ENCODE measurements around the gene ZNF462.
"Not testable (repeated sequence)": the region's sequence is repeated elsewhere in the genome, so short reads cannot be mapped to it uniquely, and the experiment has no call there.

The ZNF462 gene

GRCh38 chr9:106862821-106863720, at the start of gene ZNF462:
Gene ZNF462 (plus strand): TSS chr9:106863166. CDS start chr9:106923384, 60,218 bp downstream.
- no peak for DNase-seq (ENCODE audit: low read depth in 1 of 2, low spot score in 1 of 2)

- no peak for DNase-seq (ENCODE audit: low read depth in 1 of 2, low spot score in 1 of 2)
Observed at GRCh38 chr9:106816524-106816923, 46.4 kb upstream of the ZNF462 start.

- DNase-seq (ENCODE audit: low read depth in 1 of 2, low spot score in 1 of 2): no peak
Observed at GRCh38 chr9:106818034-106818433, 44.9 kb upstream of the ZNF462 start.

DNA sequence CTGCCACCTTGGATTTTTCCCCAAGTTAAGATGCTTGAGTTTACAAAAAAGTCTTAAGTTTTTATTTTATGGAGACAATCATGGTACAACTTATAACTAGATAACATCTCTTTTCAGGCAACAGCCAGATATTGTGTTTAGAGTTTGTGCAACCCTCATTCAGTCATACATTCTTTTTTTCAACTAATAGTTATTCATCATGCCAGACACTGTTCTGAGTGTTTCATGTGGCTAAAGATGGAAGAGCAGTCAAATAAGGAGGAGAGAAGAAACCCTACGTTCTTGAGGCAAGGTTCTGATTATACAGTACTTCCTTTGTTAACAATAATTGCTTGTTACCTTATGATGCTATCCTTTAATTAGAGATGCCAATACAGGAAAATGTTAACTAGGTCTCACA, 42.1 kb upstream of the ZNF462 start:
- DNase-seq (ENCODE audit: low read depth in 1 of 2, low spot score in 1 of 2): no peak

GRCh38 chr9:106828070-106828469, 34.9 kb upstream of the ZNF462 start:
- no peak for DNase-seq (ENCODE audit: low read depth in 1 of 2, low spot score in 1 of 2)

- DNase-seq (ENCODE audit: low read depth in 1 of 2, low spot score in 1 of 2): no peak
Observed at GRCh38 chr9:106828965-106829364, 34.0 kb upstream of the ZNF462 start.

DNA sequence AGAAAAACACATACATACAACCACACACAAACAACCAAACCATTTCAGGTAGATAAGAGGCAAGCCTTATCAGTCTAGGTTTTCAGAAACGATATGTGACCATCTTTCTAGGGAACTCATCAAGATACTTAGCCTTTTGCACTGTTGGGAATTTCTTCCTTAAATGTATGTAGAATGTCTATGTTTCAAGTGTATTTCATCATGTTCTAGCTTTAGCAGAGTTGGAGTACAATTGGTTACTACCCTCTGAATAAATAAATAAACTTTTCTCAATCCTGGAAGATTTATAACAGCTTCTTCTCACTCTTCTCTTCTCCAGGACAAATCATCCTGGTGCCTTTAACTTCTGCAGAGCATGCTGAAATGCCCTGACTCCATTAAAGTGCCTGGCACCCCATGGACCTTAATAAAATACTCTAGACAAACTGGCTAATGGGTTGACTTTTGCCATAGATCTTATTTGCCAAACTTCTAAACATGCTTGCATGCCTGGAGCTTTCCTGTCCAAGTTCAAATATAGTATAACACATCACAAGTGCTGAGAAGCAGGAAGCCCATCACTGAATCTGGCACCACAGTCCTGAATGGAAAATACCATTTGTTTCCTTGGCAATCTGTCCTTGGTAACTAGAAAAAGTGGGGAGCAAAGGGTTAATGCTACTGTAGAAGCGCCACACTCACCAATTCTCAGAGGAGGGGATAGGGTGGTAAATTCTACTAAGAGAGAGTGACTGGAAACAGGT, 33.1 kb upstream of the ZNF462 start:
- no peak for DNase-seq (ENCODE audit: low read depth in 1 of 2, low spot score in 1 of 2)

DNA sequence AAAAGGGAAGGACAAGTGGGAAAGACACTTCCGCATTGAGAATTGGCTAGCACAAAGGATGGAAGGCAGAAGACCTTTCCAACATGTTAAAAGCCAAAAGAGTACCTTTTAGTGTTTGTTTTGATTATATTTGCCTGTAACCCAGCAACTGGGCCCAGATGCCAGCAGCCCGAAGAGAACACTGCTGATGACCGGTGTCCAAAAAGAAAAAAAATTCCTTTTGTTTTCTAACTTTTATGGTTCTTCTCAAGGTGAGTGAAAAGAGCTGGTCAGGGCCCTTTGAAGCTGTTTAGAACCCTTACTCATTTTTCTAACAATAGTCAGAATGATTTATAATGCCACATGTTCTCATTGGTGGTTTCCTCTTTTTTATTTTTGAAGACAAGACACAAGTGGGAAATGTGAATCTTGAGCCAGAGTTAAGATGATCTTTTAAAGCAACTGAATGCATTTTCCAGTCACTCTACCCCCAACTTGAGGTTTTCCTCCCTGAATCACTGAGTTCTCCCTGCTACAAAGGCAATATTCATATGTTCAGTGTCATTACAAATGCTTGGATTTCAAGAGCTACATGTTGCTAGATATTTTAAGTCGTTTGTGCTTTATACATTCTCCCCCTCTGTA, 32.3 kb upstream of the ZNF462 start:
- no peak for DNase-seq (ENCODE audit: low read depth in 1 of 2, low spot score in 1 of 2)

DNA sequence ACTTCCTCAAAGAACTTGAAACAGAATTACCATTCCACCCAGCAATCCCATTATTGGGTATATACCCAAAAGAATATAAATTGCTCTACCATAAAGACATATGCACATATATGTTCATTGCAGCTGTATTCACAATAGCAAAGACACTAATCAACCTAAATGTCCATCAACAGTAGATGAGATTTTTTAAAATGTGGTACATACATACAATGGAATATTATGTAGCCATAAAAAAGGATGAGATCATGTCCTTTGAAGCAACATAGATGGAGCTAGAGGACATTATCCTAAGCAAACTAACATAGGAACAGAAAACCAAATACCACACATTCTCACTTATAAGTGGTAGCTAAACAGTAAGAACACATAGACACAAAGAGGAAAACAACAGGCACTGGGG, 28.1 kb upstream of the ZNF462 start:
- no peak for DNase-seq (ENCODE audit: low read depth in 1 of 2, low spot score in 1 of 2)

GRCh38 chr9:106835840-106836239, 27.1 kb upstream of the ZNF462 start:
- DNase-seq (ENCODE audit: low read depth in 1 of 2, low spot score in 1 of 2): no peak

DNA sequence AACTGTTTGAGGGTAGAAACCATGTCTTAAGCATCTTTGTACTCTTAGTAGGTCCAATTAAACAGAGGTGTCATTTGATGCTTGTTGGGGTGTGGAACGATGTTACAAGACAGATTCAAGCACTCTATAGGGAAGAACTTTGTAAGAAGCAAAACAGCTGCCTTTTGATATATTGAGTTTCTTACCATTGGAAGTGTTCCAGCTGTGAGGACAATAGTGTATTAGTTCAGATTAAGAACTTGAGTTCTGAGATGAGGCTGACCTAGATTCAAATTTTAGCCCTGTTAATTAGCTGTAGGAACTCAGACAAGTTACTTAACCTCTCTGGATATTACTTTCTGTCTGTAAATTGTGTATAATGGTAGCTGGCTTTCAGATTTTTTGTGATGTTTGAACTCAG, 19.6 kb upstream of the ZNF462 start:
- no peak for DNase-seq (ENCODE audit: low read depth in 1 of 2, low spot score in 1 of 2)

GRCh38 chr9:106846307-106846706, 16.7 kb upstream of the ZNF462 start:
- no peak for DNase-seq (ENCODE audit: low read depth in 1 of 2, low spot score in 1 of 2)

GRCh38 chr9:106846857-106847256, 16.1 kb upstream of the ZNF462 start:
- no peak for DNase-seq (ENCODE audit: low read depth in 1 of 2, low spot score in 1 of 2)

- DNase-seq (ENCODE audit: low read depth in 1 of 2, low spot score in 1 of 2): not testable (repeated sequence)
Observed at GRCh38 chr9:106851640-106852039, 11.3 kb upstream of the ZNF462 start.

GRCh38 chr9:106857811-106858470, 5.0 kb upstream of the ZNF462 start:
- no peak for DNase-seq (ENCODE audit: low read depth in 1 of 2, low spot score in 1 of 2)

DNA sequence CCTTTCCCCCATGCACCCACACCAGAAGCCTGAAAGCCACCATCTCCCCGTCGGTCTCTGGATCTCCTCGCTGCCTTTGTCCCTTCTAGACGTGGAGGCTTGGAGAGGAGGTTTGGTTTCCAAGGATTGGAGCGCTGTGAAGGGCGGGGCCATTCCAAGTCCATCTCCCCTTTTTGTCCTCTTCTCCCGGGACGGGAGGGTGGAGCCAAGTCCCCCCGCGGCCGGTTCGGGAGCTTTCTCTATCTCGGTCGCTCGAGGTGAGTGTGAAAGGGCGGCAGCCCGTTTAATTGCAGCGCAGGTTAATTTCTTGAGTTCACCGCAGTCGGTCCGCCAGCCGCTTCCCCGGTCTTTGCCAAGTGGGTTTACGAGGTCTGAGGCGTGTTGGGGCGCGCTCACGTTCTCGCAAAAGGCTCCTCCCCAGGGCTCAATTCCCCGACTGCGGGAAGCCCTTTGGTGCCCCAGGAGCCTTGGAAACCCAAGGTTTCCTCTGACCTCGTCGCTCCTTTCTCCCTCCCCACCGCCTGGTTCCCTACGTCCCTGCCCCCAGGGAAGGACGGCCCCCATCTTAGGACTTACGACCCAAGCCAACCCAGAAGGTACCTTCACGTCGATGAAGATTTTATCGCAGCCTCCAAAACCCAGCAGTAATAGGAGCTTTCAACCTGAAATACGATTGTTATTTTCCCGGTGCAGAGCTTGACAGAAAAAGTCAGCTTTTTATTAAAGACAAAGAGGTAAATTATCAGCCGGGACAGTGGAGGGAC, 2.8 kb upstream of the ZNF462 start:
- no peak for DNase-seq (ENCODE audit: low read depth in 1 of 2, low spot score in 1 of 2)

- no peak for DNase-seq (ENCODE audit: low read depth in 1 of 2, low spot score in 1 of 2)
Observed at GRCh38 chr9:106860721-106861639, 2.0 kb upstream of the ZNF462 start.

- DNase-seq (ENCODE audit: low read depth in 1 of 2, low spot score in 1 of 2): no peak
Observed at GRCh38 chr9:106861640-106862109, 1.3 kb upstream of the ZNF462 start.

GRCh38 chr9:106862110-106862820, 701 bp upstream of the ZNF462 start:
- DNase-seq (ENCODE audit: low read depth in 1 of 2, low spot score in 1 of 2): no peak
